ENCODE results near the gene CECR2. TPM values are rescaled to one million over a fixed set of nuclear protein-coding genes. Genes with fewer than 3 reads are reported as not detected.

The CECR2 gene
- total RNA-seq, 1 donor from 2014 or later = 40.5 TPM

DNA sequence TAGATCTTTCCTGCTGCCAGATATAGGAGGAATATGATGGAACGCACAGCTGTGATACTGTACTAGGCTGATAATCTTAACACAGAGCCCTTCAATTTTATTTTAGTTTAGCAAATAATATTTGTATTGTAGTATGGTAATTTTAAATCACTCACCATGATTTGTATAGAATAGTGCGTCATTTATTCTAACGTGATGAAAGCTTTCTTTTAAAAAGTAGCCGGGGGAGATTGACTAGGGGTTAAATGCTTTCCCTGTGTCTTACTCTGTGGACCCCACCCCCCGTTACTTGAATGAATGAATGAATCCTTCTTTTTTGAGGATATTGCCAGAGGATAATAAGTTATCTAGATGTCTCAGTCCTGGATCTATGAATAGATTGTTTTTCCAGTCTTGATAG is 72.1 kb downstream of the CECR2 start:
- H3K36me3 Mint-ChIP-seq (ENCODE audit: insufficient read depth) = no peaks in the 10 kb centered on the region
- no peaks in the 10 kb centered on the region for H3K9me3 Mint-ChIP-seq (ENCODE audit: low read depth)
- DNase-seq (ENCODE audit: low spot score, unreplicated experiment) = no peak
- H3K4me3 Mint-ChIP-seq (ENCODE audit: low read depth) = no peak overlapping the region
- peaks cover 31% of the 10 kb centered on the region for H3K4me1 Mint-ChIP-seq (ENCODE audit: low read depth)
- TF ChIP-seq, protein P1, sequence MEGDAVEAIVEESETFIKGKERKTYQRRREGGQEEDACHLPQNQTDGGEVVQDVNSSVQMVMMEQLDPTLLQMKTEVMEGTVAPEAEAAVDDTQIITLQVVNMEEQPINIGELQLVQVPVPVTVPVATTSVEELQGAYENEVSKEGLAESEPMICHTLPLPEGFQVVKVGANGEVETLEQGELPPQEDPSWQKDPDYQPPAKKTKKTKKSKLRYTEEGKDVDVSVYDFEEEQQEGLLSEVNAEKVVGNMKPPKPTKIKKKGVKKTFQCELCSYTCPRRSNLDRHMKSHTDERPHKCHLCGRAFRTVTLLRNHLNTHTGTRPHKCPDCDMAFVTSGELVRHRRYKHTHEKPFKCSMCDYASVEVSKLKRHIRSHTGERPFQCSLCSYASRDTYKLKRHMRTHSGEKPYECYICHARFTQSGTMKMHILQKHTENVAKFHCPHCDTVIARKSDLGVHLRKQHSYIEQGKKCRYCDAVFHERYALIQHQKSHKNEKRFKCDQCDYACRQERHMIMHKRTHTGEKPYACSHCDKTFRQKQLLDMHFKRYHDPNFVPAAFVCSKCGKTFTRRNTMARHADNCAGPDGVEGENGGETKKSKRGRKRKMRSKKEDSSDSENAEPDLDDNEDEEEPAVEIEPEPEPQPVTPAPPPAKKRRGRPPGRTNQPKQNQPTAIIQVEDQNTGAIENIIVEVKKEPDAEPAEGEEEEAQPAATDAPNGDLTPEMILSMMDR (IDR thresholded peaks at IDR 0.05; ENCODE audit: unreplicated experiment) = no peak
- no peaks in the 10 kb centered on the region for H3K27me3 Mint-ChIP-seq
- no peak overlapping the region for H3K27ac Mint-ChIP-seq

DNA sequence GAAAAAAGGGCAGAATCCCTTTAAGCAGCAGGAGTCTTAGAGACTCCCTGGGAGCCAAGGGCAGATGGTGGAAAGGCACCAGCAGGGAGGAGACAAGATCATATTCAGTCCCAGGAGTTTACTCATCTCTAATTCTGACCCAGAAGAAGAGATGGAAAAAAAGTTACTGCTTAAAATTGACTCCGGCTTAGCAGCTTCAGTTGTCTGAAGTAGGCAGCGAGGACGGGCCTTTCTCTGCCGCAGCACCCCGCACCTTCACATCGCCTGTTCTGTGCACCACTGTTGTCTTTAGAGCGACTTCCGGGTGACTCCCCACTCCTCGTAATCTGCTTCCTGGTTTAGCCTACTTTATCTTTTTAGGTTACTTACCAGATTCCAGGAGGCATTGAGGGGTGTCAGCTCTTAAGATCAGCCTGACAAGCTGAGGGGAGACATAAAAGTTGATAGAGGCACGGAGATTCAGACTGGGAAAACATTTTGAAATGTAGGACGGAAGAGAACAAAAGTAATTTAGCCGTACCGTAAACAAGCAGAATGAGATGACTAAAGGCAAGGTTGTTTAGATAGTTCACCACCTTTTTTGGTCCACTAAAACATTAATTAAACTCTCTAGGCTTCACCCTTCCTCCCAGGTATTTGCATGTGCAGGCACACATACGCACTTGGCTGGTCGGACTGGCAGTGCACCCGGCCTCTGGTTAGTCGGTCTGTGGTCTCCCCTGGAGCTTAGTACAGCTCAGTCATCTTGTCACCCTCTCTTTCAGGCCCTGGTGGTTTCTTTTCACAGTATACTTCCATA is 74.3 kb downstream of the CECR2 start:
- Mint-ChIP-seq H3K27ac (peak overlapping the region; percentile 91), H3K4me3 (ENCODE audit: low read depth) (peak overlapping the region; percentile 63), H3K27me3 (no peaks in the 10 kb centered on the region), H3K9me3 (ENCODE audit: low read depth) (no peaks in the 10 kb centered on the region), H3K36me3 (ENCODE audit: insufficient read depth) (no peaks in the 10 kb centered on the region), H3K4me1 (ENCODE audit: low read depth) (peaks cover 15% of the 10 kb centered on the region)
- no peak for DNase-seq (ENCODE audit: low spot score, unreplicated experiment)
- TF ChIP-seq, protein P1 (IDR thresholded peaks at IDR 0.05; ENCODE audit: unreplicated experiment) = no peak

GRCh38 chr22:17444204-17444504 is 74.9 kb downstream of the CECR2 start:
- no peak for DNase-seq (ENCODE audit: low spot score, unreplicated experiment)
- no peak overlapping the region for H3K4me3 Mint-ChIP-seq (ENCODE audit: low read depth)
- H3K27me3 Mint-ChIP-seq = no peaks in the 10 kb centered on the region
- peaks cover 15% of the 10 kb centered on the region for H3K4me1 Mint-ChIP-seq (ENCODE audit: low read depth)
- H3K9me3 Mint-ChIP-seq (ENCODE audit: low read depth) = no peaks in the 10 kb centered on the region
- H3K27ac Mint-ChIP-seq = peak overlapping the region; percentile 91
- no peaks in the 10 kb centered on the region for H3K36me3 Mint-ChIP-seq (ENCODE audit: insufficient read depth)
- TF ChIP-seq, protein P1 (IDR thresholded peaks at IDR 0.05; ENCODE audit: unreplicated experiment) = no peak

- Mint-ChIP-seq H3K4me1 (ENCODE audit: low read depth) (peaks cover 19% of the 10 kb centered on the region), H3K4me3 (ENCODE audit: low read depth) (no peak overlapping the region), H3K36me3 (ENCODE audit: insufficient read depth) (no peaks in the 10 kb centered on the region), H3K9me3 (ENCODE audit: low read depth) (no peaks in the 10 kb centered on the region), H3K27ac (no peak overlapping the region), H3K27me3 (no peaks in the 10 kb centered on the region)
- DNase-seq (ENCODE audit: low spot score, unreplicated experiment) = no peak
- TF ChIP-seq, protein P1 (IDR thresholded peaks at IDR 0.05; ENCODE audit: unreplicated experiment) = no peak
Observed at GRCh38 chr22:17446698-17447097, 77.4 kb downstream of the CECR2 start.

GRCh38 chr22:17451316-17451715 is 82.1 kb downstream of the CECR2 start:
- no peak for DNase-seq (ENCODE audit: low spot score, unreplicated experiment)
- Mint-ChIP-seq H3K4me3 (ENCODE audit: low read depth) (no peak overlapping the region), H3K27ac (peak overlapping the region; percentile 59), H3K36me3 (ENCODE audit: insufficient read depth) (peaks cover 15% of the 10 kb centered on the region), H3K4me1 (ENCODE audit: low read depth) (peaks cover 10% of the 10 kb centered on the region), H3K27me3 (no peaks in the 10 kb centered on the region), H3K9me3 (ENCODE audit: low read depth) (peaks cover 11% of the 10 kb centered on the region)
- TF ChIP-seq, protein P1 (IDR thresholded peaks at IDR 0.05; ENCODE audit: unreplicated experiment) = no peak

All from progenitor cell of endocrine pancreas (in vitro differentiated cells).